ENCODE results near the gene KRTAP10-9.
"Not testable (repeated sequence)": the region's sequence is repeated elsewhere in the genome, so short reads cannot be mapped to it uniquely, and the experiment has no call there.

KRTAP10-9 gene

DNA sequence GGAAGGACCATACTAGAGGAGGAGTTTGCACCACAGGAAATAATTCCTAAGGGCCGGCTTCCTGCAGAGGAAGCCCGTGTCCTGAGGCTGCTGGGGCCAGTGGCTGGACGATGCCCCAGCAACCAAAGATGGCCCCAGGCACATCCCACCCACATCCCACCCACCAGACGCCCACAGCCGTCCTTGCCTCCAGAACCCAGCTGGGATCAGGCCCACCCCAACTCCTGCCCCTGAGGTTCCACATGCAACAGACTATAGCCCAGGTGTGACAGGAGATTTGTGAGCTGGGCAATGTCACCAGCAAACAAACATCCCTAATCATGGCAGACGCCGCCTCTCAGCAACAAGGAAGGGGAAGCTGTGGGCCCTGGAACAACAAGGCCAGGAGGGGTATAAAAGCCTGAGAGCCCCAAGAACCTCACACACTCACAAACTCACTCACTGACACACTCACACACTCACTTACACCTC lies at the start of gene KRTAP10-9:
Gene KRTAP10-9 (plus strand): TSS at position 421 of the 471 bp plus-strand sequence. CDS start 79 bp downstream, outside the sequence.
- TF ChIP-seq ZFX (IDR thresholded peaks at IDR 0.05): no peak
- no peak within 1 kb of the TSS for H3K27ac ChIP-seq

DNA sequence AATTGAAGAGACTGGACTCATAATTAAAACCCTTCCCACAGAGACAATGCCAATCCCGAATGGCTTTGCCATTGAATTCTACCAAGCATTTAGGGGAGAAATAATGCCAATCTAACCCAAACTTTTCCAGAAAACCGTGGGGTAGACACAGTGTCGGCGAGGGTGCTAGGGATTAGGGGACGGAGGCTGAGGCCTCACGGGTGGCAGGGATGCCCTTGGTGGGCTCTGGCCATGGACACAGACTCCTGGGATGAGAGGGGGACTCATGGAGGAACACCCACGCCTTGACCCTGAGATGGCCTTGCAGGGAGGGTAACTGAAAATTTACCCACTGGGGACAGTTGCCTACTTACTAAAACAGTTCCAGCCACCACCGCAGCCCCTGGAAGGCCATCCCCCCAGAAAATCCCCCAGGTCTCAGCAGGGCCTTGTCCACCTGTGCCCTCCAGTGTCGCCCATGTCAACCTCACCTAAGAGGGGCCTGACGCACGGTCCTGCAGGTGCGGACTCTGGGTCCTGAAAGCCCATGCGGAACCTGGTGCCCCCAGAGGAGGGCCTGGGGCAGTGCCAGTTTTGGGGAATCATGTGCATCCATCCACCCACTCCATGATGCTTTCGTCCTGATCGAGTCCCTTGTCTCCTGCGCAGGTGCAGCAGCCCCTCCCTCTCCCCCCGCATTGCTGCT lies 48.4 kb upstream of the KRTAP10-9 start:
- TF ChIP-seq, protein P1, sequence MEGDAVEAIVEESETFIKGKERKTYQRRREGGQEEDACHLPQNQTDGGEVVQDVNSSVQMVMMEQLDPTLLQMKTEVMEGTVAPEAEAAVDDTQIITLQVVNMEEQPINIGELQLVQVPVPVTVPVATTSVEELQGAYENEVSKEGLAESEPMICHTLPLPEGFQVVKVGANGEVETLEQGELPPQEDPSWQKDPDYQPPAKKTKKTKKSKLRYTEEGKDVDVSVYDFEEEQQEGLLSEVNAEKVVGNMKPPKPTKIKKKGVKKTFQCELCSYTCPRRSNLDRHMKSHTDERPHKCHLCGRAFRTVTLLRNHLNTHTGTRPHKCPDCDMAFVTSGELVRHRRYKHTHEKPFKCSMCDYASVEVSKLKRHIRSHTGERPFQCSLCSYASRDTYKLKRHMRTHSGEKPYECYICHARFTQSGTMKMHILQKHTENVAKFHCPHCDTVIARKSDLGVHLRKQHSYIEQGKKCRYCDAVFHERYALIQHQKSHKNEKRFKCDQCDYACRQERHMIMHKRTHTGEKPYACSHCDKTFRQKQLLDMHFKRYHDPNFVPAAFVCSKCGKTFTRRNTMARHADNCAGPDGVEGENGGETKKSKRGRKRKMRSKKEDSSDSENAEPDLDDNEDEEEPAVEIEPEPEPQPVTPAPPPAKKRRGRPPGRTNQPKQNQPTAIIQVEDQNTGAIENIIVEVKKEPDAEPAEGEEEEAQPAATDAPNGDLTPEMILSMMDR (conservative IDR thresholded peaks at IDR 0.05): no peak
- TF ChIP-seq ZFX (IDR thresholded peaks at IDR 0.05): no peak
- no peak overlapping the region for H3K27ac ChIP-seq

GRCh38 chr21:44579056-44579832 lies 47.6 kb upstream of the KRTAP10-9 start:
- H3K27ac ChIP-seq: no peak overlapping the region
- TF ChIP-seq, protein P1 (conservative IDR thresholded peaks at IDR 0.05): no peak
- TF ChIP-seq ZFX (IDR thresholded peaks at IDR 0.05): no peak

- H3K27ac ChIP-seq: no peak overlapping the region
- TF ChIP-seq, protein P1 (conservative IDR thresholded peaks at IDR 0.05): no peak
- no peak for TF ChIP-seq ZFX (IDR thresholded peaks at IDR 0.05)
Observed at GRCh38 chr21:44579833-44580144, 47.1 kb upstream of the KRTAP10-9 start.

DNA sequence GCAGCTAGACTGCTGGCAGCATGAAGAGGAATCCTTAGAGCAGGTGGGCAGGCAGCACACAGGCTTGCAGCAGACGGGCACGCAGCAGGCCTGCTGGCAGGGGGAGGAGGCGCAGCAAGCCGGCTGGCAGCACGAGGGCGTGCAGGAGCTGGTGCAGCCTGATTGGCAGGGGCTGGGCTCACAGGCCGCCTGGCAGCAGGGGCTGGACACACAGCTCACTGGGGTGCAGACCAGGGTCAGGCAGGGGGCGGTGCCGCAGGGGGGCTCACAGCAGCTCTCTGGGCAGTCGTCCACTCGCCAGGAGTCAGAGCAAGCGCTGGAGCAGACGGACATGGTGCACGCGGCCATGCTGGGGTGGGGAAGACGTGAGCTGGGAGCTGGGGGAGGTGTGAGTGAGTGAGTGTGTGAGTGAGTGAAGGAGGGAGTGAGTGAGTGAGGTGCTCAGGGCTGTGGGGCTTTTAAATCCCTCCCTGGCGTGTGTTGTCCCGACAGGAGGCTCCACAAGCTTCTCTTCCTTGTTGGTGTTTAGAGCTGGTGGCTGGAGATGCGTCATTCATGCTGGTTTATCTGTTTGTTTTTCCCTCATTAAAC lies 46.6 kb upstream of the KRTAP10-9 start, which contains the start of gene KRTAP10-5:
Gene KRTAP10-5 (minus strand): TSS at position 374 of the 591 bp plus-strand sequence. CDS start 26 bp downstream, at position 348.
- H3K27ac ChIP-seq: not testable (repeated sequence)

- H3K27ac ChIP-seq: no peak overlapping the region
- TF ChIP-seq, protein P1 (conservative IDR thresholded peaks at IDR 0.05): no peak
- no peak for TF ChIP-seq ZFX (IDR thresholded peaks at IDR 0.05)
Observed at GRCh38 chr21:44581158-44581557, 45.7 kb upstream of the KRTAP10-9 start.

GRCh38 chr21:44582055-44582454 lies 44.8 kb upstream of the KRTAP10-9 start:
- no peak overlapping the region for H3K27ac ChIP-seq
- no peak for TF ChIP-seq ZFX (IDR thresholded peaks at IDR 0.05)
- TF ChIP-seq, protein P1 (conservative IDR thresholded peaks at IDR 0.05): no peak

GRCh38 chr21:44583089-44583799 lies 43.6 kb upstream of the KRTAP10-9 start:
- no peak overlapping the region for H3K27ac ChIP-seq
- TF ChIP-seq, protein P1 (conservative IDR thresholded peaks at IDR 0.05): no peak
- TF ChIP-seq ZFX (IDR thresholded peaks at IDR 0.05): no peak
